HEK293 (cell line): ENCODE data around the gene COASY.

Source experiments
- CTCF ChIA-PET: fragments of 350-600 bp; formaldehyde crosslinking; extraction: SDS; loops from one replicate; lab custom pipeline; 2021; ENCODE audit warnings: antibody characterized with exemption; lab: Yijun Ruan, JAX
- POLR2A ChIA-PET: fragments of 300-600 bp; formaldehyde crosslinking; extraction: SDS; loops from one replicate; lab custom pipeline; 2020; ENCODE audit warnings: antibody characterized with exemption, inconsistent platforms; lab: Yijun Ruan, JAX
- H3K27ac ChIP-seq: fragments of 200-500 bp; sonication (Bioruptor generic); 2 replicates; pipeline ENCODE4 v1.5.1; 2014; ENCODE audit warnings: low read depth, low read length, control low read depth, inconsistent platforms; ENCODE audit errors: extremely low read depth
- H3K36me3 ChIP-seq, 2 experiments: fragments of 200-500 bp in 1 of 2; sonication (Bioruptor generic) in 1 of 2; 1 replicate in 1 of 2; 2 replicates in 1 of 2; pipeline ENCODE4 v1.5.1; 2014 to 2017; ENCODE audit warnings: inconsistent platforms in 2 of 2, low read length in 2 of 2; ENCODE audit not compliant: control insufficient read depth in 2 of 2, insufficient read depth in 1 of 2
- H3K4me1 ChIP-seq: fragments of 200-500 bp; sonication (Bioruptor generic); 2 replicates; pipeline ENCODE4 v1.5.1; 2014; ENCODE audit warnings: mild to moderate bottlenecking, low read length, inconsistent platforms; ENCODE audit not compliant: control insufficient read depth, insufficient read depth
- H3K4me3 ChIP-seq: 2 replicates; pipeline ENCODE4 v1.5.1; 2011; ENCODE audit warnings: low read depth, mild to moderate bottlenecking, control low read depth, low read length, moderate library complexity
- H3K9me3 ChIP-seq: fragments of 200-500 bp; sonication (Bioruptor generic); 2 replicates; pipeline ENCODE4 v1.5.1; 2014; ENCODE audit warnings: low read depth, low read length, inconsistent platforms; ENCODE audit not compliant: control insufficient read depth, insufficient read depth
- HOXC10 ChIP-seq: sonication (generic); formaldehyde crosslinking; IDR thresholded peaks from 2 replicates; pipeline ENCODE4 v1.8.1; 2023; ENCODE audit warnings: mild to moderate bottlenecking, missing genetic modification reagents
- HOXD13 ChIP-seq: sonication (generic); formaldehyde crosslinking; IDR thresholded peaks from 2 replicates; pipeline ENCODE4 v1.8.0; 2022; ENCODE audit warnings: missing genetic modification reagents, borderline replicate concordance
- KLF17 ChIP-seq: fragments of 450-650 bp; formaldehyde crosslinking; IDR thresholded peaks from 2 replicates; pipeline ENCODE4 v1.5.1; 2016; ENCODE audit warnings: missing biosample characterization, missing genetic modification characterization
- RBAK ChIP-seq: fragments of 450-650 bp; formaldehyde crosslinking; IDR thresholded peaks from 2 replicates; pipeline ENCODE4 v1.5.1; 2016; ENCODE audit warnings: missing biosample characterization, missing genetic modification characterization
- ZBTB1 ChIP-seq: fragments of 450-650 bp; formaldehyde crosslinking; IDR thresholded peaks from 2 replicates; pipeline ENCODE4 v1.5.1; 2016; ENCODE audit warnings: missing biosample characterization, missing genetic modification characterization
- ZBTB6 ChIP-seq: fragments of 450-650 bp; formaldehyde crosslinking; IDR thresholded peaks from 2 replicates; pipeline ENCODE4 v1.5.1; 2017; ENCODE audit warnings: missing biosample characterization, missing genetic modification characterization
- ZEB2 ChIP-seq: fragments of 450-650 bp; formaldehyde crosslinking; IDR thresholded peaks from 2 replicates; pipeline ENCODE4 v1.5.1; 2016; ENCODE audit warnings: missing biosample characterization, missing genetic modification characterization
- ZFP37 ChIP-seq: fragments of 450-650 bp; formaldehyde crosslinking; IDR thresholded peaks from 2 replicates; pipeline ENCODE4 v1.5.1; 2016; ENCODE audit warnings: missing biosample characterization, missing genetic modification characterization
- ZFP41 ChIP-seq: fragments of 450-650 bp; formaldehyde crosslinking; IDR thresholded peaks from 2 replicates; pipeline ENCODE4 v1.5.1; 2016; ENCODE audit warnings: missing biosample characterization, missing genetic modification characterization, borderline replicate concordance
- ZNF174 ChIP-seq: fragments of 450-650 bp; formaldehyde crosslinking; IDR thresholded peaks from 2 replicates; pipeline ENCODE4 v1.5.0; 2017; ENCODE audit warnings: missing biosample characterization, mild to moderate bottlenecking, missing genetic modification characterization
- ZNF239 ChIP-seq: fragments of 450-650 bp; formaldehyde crosslinking; IDR thresholded peaks from 2 replicates; pipeline ENCODE4 v1.5.1; 2016; ENCODE audit warnings: missing biosample characterization, missing genetic modification characterization
- ZNF341 ChIP-seq: fragments of 450-650 bp; formaldehyde crosslinking; IDR thresholded peaks from 2 replicates; pipeline ENCODE4; 2016; ENCODE audit warnings: low read depth, missing biosample characterization, missing genetic modification characterization
- ZNF423 ChIP-seq: fragments of 450-650 bp; formaldehyde crosslinking; IDR thresholded peaks from 2 replicates; pipeline ENCODE4 v1.5.1; 2016; ENCODE audit warnings: missing biosample characterization, missing genetic modification characterization
- ZNF426 ChIP-seq: fragments of 450-650 bp; formaldehyde crosslinking; IDR thresholded peaks from 2 replicates; pipeline ENCODE4 v1.5.1; 2017; ENCODE audit warnings: missing biosample characterization, missing genetic modification characterization, mild to moderate bottlenecking, inconsistent platforms, moderate library complexity
- ZNF513 ChIP-seq: fragments of 450-650 bp; IDR thresholded peaks from 2 replicates; pipeline ENCODE4 v1.5.1; 2018; ENCODE audit warnings: missing biosample characterization, missing genetic modification characterization
- ZNF621 ChIP-seq: fragments of 450-650 bp; formaldehyde crosslinking; IDR thresholded peaks from 2 replicates; pipeline ENCODE4 v1.5.1; 2017; ENCODE audit warnings: missing biosample characterization, missing genetic modification characterization
- ZNF701 ChIP-seq: fragments of 450-650 bp; formaldehyde crosslinking; IDR thresholded peaks from 2 replicates; pipeline ENCODE4 v1.5.1; 2016; ENCODE audit warnings: missing biosample characterization, missing genetic modification characterization
- ZNF747 ChIP-seq: fragments of 450-650 bp; formaldehyde crosslinking; IDR thresholded peaks from 2 replicates; pipeline ENCODE4 v1.5.1; 2016; ENCODE audit warnings: missing biosample characterization, missing genetic modification characterization
- ZSCAN30 ChIP-seq: fragments of 450-650 bp; IDR thresholded peaks from 2 replicates; pipeline ENCODE4 v1.5.1; 2018; ENCODE audit warnings: missing biosample characterization, mild to moderate bottlenecking, missing genetic modification characterization, moderate library complexity
- TF ChIP-seq, protein P1 (sequence below): fragments of 450-650 bp; formaldehyde crosslinking; IDR thresholded peaks from 2 replicates; pipeline ENCODE4 v1.5.1; 2016; ENCODE audit warnings: missing biosample characterization, missing genetic modification characterization

The COASY gene

DNA sequence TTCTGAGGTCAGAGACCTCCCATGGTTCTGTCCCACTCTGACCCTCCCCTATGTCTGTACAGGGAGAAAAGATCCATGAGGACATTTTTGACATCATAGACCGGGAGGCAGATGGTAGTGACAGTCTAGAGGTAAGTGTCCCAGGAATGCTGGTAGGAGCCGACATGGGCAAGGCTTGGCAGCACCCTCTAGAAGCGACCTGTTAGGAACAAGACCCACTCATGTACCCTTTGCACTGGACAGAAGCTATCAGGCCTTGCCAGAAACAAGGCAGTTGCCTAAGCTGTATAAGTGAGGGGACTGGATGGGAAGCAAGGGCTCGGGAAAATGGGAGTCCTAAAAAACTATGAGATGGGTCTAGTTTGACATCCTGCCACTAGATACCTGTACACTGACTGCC, 50.1 kb downstream of the COASY start:
- no peak overlapping the region for H3K4me3 ChIP-seq
- H3K27ac ChIP-seq, result no peak overlapping the region
- no peak for TF ChIP-seq ZSCAN30 (tag by site-specific recombination)
- TF ChIP-seq ZFP37 (tag by site-specific recombination), result no peak
- no peak for TF ChIP-seq ZNF513 (tag by site-specific recombination)
- TF ChIP-seq ZNF747 (tag by site-specific recombination), result no peak
- no peak for TF ChIP-seq ZNF426 (tag by site-specific recombination)
- TF ChIP-seq ZNF239 (tag by site-specific recombination), result no peak
- no peak for TF ChIP-seq HOXD13 (CRISPR knock-in tag)
- no peak for TF ChIP-seq ZNF701 (tag by site-specific recombination)
- TF ChIP-seq KLF17 (tag by site-specific recombination), result no peak
- TF ChIP-seq ZNF621, result no peak
- TF ChIP-seq, protein P1, sequence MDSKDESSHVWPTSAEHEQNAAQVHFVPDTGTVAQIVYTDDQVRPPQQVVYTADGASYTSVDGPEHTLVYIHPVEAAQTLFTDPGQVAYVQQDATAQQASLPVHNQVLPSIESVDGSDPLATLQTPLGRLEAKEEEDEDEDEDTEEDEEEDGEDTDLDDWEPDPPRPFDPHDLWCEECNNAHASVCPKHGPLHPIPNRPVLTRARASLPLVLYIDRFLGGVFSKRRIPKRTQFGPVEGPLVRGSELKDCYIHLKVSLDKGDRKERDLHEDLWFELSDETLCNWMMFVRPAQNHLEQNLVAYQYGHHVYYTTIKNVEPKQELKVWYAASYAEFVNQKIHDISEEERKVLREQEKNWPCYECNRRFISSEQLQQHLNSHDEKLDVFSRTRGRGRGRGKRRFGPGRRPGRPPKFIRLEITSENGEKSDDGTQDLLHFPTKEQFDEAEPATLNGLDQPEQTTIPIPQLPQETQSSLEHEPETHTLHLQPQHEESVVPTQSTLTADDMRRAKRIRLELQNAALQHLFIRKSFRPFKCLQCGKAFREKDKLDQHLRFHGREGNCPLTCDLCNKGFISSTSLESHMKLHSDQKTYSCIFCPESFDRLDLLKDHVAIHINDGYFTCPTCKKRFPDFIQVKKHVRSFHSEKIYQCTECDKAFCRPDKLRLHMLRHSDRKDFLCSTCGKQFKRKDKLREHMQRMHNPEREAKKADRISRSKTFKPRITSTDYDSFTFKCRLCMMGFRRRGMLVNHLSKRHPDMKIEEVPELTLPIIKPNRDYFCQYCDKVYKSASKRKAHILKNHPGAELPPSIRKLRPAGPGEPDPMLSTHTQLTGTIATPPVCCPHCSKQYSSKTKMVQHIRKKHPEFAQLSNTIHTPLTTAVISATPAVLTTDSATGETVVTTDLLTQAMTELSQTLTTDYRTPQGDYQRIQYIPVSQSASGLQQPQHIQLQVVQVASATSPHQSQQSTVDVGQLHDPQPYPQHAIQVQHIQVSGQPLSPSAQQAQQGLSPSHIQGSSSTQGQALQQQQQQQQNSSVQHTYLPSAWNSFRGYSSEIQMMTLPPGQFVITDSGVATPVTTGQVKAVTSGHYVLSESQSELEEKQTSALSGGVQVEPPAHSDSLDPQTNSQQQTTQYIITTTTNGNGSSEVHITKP (tag by site-specific recombination), result no peak
- no peak for TF ChIP-seq ZBTB1
- no peak for TF ChIP-seq RBAK (tag by site-specific recombination)
- TF ChIP-seq ZEB2 (tag by site-specific recombination), result no peak
- TF ChIP-seq ZBTB6 (tag by site-specific recombination), result no peak
- TF ChIP-seq ZNF341, result no peak
- no peak for TF ChIP-seq ZNF174 (tag by site-specific recombination)
- no peak for TF ChIP-seq HOXC10
- TF ChIP-seq ZNF423 (tag by site-specific recombination), result no peak
- no peak for TF ChIP-seq ZFP41
- POLR2A ChIA-PET, result interaction anchor here (2.1 kb wide), 1 partner anchor 34 kb away, joined by 5 read pairs; no protein-coding TSS in a partner anchor
- H3K9me3 ChIP-seq, result no peaks in the 10 kb centered on the region
- CTCF ChIA-PET, result interaction anchor here (1.3 to 1.8 kb wide), 3 partner anchors 12 to 151 kb away, joined by 4 to 5 read pairs (median 5); no protein-coding TSS in a partner anchor
- H3K4me1 ChIP-seq, result 0 out of 2 replicates have a peak, but pooled peaks cover 2% of the 10 kb centered on the region
- H3K36me3 ChIP-seq, result peaks cover 29 to 49% of the 10 kb centered on the region in 2 experiments
